ENCODE results near the gene ESRRA.

DNA sequence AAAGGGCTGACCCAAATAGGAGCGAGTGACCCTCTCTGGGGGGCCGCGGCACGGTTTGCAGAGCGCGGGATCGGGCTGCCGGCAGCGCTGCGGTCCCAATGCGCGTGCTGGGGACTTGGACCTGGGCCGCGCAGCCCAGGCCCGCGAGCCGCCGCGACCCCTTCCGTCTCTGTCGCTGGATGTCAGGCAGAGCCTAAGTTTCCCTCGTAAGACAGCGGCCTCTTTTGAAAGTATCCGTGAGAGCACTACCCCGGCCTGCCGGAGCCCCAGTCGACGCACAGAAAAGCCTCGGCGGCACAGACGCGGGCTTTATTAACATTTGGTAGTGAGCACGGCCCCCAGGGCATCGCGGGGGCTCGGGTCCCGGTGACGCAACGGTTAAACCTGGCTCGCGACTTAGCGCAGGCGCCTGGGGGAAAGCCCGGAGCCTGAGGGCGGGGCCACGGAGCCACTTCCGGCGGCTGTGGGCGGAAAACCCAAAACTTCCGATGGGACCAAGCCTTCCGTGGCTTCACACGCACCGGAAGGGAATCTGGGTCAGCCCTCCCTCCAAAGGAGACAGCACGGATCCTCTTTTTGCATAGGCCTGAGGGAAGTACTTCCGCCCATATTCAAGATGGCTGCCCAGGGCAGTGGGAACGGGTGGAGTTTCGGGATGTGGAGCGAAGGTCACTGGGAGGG lies 35.6 kb upstream of the ESRRA start:
- TF ChIP-seq POLR2A (IDR thresholded peaks at IDR 0.05) (no peak), CTCF (IDR thresholded peaks at IDR 0.05) (peak in 1 of 7 experiments; percentile 9), EP300 (IDR thresholded peaks at IDR 0.05) (no peak)

Data from stomach (tissue), 4 donors.